HG03575 (cell line): Measurements from ENCODE around the gene DPP6.

Experiments used
- ATAC-seq: cut with Tn5 transposase; IDR thresholded peaks from one replicate; pipeline ENCODE4 v1.9.1; 2021; ENCODE audit not compliant: unreplicated experiment, insufficient number of reproducible peaks, low FRiP score; ENCODE audit errors: extremely low read depth

Gene DPP6

GRCh38 chr7:154592388-154592787 lies 540.2 kb downstream of the DPP6 start:
- no peak for ATAC-seq

DNA sequence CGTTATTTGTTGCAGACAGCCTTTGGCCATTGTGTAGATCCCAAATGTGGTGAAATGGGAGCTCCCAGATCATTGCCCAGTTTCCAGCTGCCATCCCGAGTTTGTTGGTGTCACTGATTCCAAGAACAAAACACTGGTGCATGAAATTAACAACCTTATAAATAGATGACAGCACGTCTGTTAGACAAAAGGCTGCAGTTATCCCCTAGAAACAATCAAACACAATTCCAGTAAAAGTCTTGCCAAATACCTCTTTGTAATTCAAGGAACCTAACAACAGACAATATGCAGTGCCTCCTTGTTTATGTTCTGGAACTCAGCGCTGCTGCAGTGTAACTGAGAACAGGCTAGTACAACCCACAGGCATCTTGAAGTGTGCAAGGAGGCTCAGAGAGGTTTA lies 546.2 kb downstream of the DPP6 start:
- ATAC-seq, result no peak

GRCh38 chr7:154598864-154599263 lies 546.7 kb downstream of the DPP6 start:
- no peak for ATAC-seq

DNA sequence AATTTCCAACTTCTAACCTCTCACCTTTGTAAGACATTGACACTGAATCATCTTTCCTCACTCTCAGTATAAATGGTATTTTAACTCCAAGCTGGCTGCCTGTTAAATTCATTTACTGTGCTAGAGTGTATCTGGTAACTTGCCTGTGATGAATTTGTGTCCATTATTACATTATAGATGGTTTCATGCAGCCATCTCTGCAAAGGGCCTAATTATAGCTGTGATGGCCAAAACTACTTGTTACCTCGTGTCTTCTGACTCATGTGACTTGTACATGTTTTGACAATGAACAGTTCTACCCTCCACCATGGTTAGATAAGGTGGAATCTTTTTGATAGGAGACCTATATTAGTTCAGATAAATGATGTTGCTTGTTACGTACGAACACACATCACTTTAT lies 558.7 kb downstream of the DPP6 start:
- no peak for ATAC-seq

DNA sequence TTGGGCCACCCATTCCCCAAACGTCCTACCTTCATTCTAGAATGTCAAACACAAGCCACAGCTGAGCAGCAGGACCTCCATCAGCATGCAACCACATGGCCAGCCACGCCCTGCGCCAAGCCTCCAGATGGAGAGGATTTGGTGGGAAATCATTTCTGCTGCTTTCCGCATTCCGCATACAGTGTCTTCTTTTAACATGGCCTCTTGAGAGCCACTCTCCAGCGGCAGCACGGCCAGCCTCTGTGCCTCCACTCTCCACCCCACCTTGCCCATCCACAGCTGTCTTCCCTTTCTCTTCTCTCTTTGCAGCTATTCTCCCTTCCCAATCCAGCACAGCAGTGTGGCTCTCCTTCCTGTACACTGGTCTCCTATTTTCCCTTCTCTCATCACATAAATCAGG lies 561.6 kb downstream of the DPP6 start:
- no peak for ATAC-seq

GRCh38 chr7:154620141-154620755 lies 568.0 kb downstream of the DPP6 start:
- ATAC-seq, result no peak

DNA sequence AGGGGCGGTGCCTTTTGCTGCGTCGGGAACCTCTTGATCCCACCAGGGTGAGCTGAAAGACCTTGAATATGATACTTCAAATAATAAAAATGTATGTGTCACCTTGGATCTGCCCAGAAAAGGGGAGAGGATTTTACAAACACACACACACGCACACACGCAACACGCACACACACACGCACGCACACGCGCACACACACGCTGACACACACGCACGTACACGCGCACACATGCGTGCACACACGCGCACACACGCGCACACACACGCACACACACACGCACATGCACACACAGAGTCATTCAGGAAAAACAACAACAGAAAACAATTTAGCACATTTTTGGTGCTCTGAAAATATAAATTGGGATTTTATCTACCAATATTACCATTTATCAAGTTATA lies 571.2 kb downstream of the DPP6 start:
- ATAC-seq, result no peak

GRCh38 chr7:154627646-154628290 lies 575.6 kb downstream of the DPP6 start:
- no peak for ATAC-seq

DNA sequence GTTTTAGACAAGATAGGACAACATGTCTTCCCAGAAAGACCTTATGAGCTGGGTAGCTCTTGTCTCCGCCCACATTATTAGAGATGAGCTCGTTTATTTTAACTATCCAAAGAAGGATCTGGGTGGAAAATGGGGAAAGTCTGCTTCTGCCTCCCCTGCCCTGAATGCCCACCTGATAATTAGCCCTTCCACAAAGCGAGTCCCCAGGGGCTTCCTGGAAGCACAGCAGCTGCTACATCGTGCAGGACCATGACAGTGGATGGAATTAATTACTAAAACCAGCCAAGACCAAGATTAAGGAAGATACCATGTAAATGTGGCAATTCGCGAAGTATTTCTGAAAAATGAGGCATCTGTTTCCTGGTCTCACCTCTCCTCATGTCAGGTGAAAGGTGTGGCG lies 576.4 kb downstream of the DPP6 start:
- ATAC-seq, result no peak

GRCh38 chr7:154631162-154631561 lies 579.0 kb downstream of the DPP6 start:
- ATAC-seq, result no peak

DNA sequence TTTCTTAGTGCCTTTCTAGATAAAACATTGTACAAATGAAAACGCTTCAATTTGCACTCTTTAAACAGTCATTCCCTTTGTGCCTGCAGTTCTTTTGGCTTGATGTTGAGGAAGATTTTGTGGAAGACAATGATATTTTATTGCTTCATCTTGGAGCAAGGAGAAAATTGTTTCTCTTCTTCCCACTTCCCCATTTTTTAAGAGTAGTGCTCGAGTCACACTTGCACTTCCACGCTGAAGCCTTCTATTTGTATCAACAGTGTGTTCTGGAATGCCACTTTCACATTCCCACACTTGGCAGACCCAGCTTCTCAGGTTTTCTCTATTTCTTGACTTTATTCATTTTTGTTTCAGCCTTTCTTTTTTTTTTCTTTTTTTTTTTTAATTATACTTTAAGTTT lies 581.4 kb downstream of the DPP6 start:
- no peak for ATAC-seq

GRCh38 chr7:154638286-154638685 lies 586.1 kb downstream of the DPP6 start:
- no peak for ATAC-seq

GRCh38 chr7:154640266-154640865 lies 588.2 kb downstream of the DPP6 start:
- ATAC-seq, result no peak

DNA sequence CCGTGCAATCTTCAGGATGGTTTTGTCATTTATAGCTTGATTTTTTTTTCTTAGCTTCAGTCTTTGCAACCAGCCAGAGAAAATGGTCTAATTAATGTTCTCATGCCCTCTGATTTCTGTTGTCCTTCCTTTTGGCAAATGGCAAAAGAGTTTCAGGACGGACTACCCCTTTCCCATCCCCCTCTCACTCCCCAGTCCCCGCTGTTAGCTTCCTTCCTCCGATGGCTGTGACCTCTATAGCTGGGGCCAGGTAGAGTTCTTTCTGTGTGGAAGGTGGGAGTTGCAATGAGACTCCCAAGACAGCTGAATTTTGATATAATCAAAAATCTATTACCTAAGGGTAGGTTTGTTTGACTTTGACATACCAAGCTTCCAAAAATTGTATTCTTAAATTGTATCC lies 588.7 kb downstream of the DPP6 start:
- no peak for ATAC-seq

DNA sequence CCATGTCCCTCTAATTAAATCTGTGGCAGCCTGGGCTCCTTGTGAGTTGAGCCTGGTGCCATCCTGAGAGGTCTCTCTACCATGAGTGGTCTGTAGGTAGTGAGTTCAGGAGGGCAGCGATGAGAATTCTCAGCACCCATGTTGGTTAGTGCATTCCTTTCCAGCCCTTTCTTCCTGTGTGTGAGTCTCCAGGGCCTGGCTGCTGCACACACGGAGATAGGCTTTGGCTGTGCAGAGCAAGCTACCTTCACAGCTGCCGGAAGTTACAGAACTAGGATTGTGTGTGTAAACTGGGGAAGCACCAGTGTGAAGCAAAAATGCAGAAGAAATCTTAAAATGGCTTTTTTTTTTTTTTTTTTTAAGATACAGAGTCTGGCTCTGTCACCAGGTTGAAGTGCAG lies 592.2 kb downstream of the DPP6 start:
- no peak for ATAC-seq

GRCh38 chr7:154646126-154647013 lies 594.2 kb downstream of the DPP6 start:
- ATAC-seq, result no peak

GRCh38 chr7:154647625-154648024 lies 595.4 kb downstream of the DPP6 start:
- ATAC-seq, result no peak

DNA sequence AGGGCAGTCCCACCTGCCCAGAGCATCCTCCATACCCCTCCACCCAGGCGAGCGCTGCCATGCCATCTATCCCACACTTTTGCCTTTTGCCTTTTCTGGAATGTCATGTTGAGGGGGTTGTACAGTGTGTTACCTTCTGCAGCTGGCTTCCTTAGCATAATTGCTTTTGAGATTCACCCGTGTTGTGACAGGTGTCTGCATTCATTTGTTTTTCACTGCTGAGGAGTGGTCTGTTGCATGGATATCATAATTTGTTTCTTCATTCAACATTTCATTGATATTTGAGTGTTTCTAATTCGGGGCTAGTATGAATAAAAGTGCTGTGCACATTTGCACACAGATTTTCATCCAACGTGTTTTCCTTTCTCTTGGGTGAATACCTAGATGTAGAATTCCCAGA lies 596.8 kb downstream of the DPP6 start:
- ATAC-seq, result no peak

DNA sequence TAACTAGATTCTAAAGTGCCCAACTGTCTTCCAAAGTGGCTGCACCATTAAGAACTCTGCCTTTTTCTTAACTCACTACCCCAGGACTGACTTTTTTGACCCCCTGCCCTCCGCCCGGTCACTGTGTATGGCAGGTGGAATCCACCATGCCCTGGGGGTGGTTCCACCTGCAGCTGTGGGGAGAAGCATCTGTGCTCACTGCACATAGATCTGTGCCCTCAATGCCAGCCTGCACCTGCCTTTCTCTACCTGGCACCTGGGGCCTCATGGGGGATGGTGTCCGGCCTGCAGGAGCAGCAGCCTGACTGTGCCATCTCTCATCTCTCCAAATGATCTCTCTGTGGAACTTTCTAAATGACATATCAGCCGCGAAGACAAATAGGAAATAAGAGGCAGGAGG lies 597.2 kb downstream of the DPP6 start:
- ATAC-seq, result no peak

GRCh38 chr7:154650275-154650674 lies 598.1 kb downstream of the DPP6 start:
- ATAC-seq, result no peak
